AG04450 (cell line): ENCODE measurements around the gene LDB3. TPM values are rescaled to one million over a fixed set of nuclear protein-coding genes. Genes with fewer than 3 reads are reported as not detected.

Experiments
- CTCF ChIA-PET: fragments of 300-600, 350-600 bp; formaldehyde crosslinking; extraction: SDS; loops from one replicate; lab custom pipeline; 2022; ENCODE audit warnings: antibody characterized with exemption, inconsistent platforms; lab: Charles Lee
- POLR2A ChIA-PET: fragments of 350-600 bp; formaldehyde crosslinking; extraction: SDS; loops from one replicate; lab custom pipeline; 2021; ENCODE audit warnings: antibody characterized with exemption, inconsistent platforms; lab: Yijun Ruan, JAX
- DNase-seq: peaks from one replicate; pipeline ENCODE4 v3.0.0-alpha.2; 2011; ENCODE audit warnings: low read depth, low spot score
- H3K27ac ChIP-seq: one replicate; pipeline ENCODE4 v1.5.1; 2012; ENCODE audit warnings: low read depth, low read length, control low read depth
- H3K27me3 ChIP-seq: one replicate; pipeline ENCODE4 v1.6.0; 2012; ENCODE audit warnings: low read length; ENCODE audit not compliant: control insufficient read depth, insufficient read depth
- H3K4me3 ChIP-seq: 2 replicates; pipeline ENCODE4 v1.5.1; 2011; ENCODE audit warnings: mild to moderate bottlenecking, low read depth, low read length, control low read depth
- H3K9me3 ChIP-seq: 2 replicates; pipeline ENCODE4 v1.5.1; 2012; ENCODE audit warnings: low read length; ENCODE audit not compliant: control insufficient read depth, insufficient read depth
- CTCF ChIP-seq: IDR thresholded peaks from 2 replicates; pipeline ENCODE4 v1.5.1; 2011; ENCODE audit warnings: low read depth, low read length, control low read depth, inconsistent platforms
- polyA plus RNA-seq: library from polyadenylated mRNA; depleted of rRNA; stranded (reverse); fragments of >200 nt; gene quantifications from 2 replicates; pipeline ENCODE4 v1.2.3, GENCODE V29; 2011

LDB3 gene
- polyA plus RNA-seq, 1 experiment = 0.46 TPM

GRCh38 chr10:86690657-86691084 is 22.4 kb downstream of the LDB3 start:
- H3K4me3 ChIP-seq = no peak overlapping the region
- DNase-seq = no peak
- H3K27ac ChIP-seq = no peak overlapping the region
- peaks cover 4% of the 10 kb centered on the region; the same call in 1 of the 2 replicates for H3K9me3 ChIP-seq
- no peak for TF ChIP-seq CTCF
- no peaks in the 10 kb centered on the region for H3K27me3 ChIP-seq
- ChIA-PET POLR2A (no interaction called here), CTCF (interaction anchor here (0.6 kb wide), 1 partner anchor 249 kb away, joined by 3 read pairs; no protein-coding TSS in a partner anchor)

GRCh38 chr10:86691333-86692022 is 23.2 kb downstream of the LDB3 start:
- DNase-seq = no peak
- H3K4me3 ChIP-seq = no peak overlapping the region
- peaks cover 2% of the 10 kb centered on the region for H3K27me3 ChIP-seq
- peaks cover 4% of the 10 kb centered on the region; the same call in 1 of the 2 replicates for H3K9me3 ChIP-seq
- ChIA-PET CTCF (interaction anchor here (0.6 to 4.6 kb wide), 3 partner anchors 209 to 248 kb away, joined by 3 to 72 read pairs (median 41); no protein-coding TSS in a partner anchor), POLR2A (no interaction called here)
- TF ChIP-seq CTCF = no peak
- H3K27ac ChIP-seq = no peak overlapping the region

- Histone ChIP-seq H3K4me3 (no peak overlapping the region), H3K9me3 (peaks cover 1% of the 10 kb centered on the region; the same call in 1 of the 2 replicates), H3K27me3 (peaks cover 2% of the 10 kb centered on the region), H3K27ac (no peak overlapping the region)
- CTCF ChIA-PET = interaction anchor here (1.5 to 4.6 kb wide), 3 partner anchors 9 to 246 kb away, joined by 3 to 72 read pairs (median 41); no protein-coding TSS in a partner anchor
- no peak for DNase-seq
- POLR2A ChIA-PET = no interaction called here
- TF ChIP-seq CTCF = no peak
These were observed 23.8 kb downstream of the LDB3 start for GRCh38 chr10:86692023-86692514.

- Histone ChIP-seq H3K4me3 (no peak overlapping the region), H3K27me3 (peaks cover 2% of the 10 kb centered on the region), H3K27ac (no peak overlapping the region), H3K9me3 (no peaks in the 10 kb centered on the region)
- CTCF ChIA-PET = interaction anchor here (0.6 to 4.6 kb wide), 18 partner anchors 10 to 268 kb away, joined by 3 to 72 read pairs (median 4); partner anchors contain the start of gene LDB3
- no peak for DNase-seq
- POLR2A ChIA-PET = interaction anchor here (0.9 kb wide), 1 partner anchor 208 kb away, joined by 3 read pairs; no protein-coding TSS in a partner anchor
- no peak for TF ChIP-seq CTCF
These were observed 24.4 kb downstream of the LDB3 start for GRCh38 chr10:86692664-86693063.

- H3K4me3 ChIP-seq = no peak overlapping the region
- no peak for TF ChIP-seq CTCF
- no peak overlapping the region for H3K27ac ChIP-seq
- H3K9me3 ChIP-seq = no peaks in the 10 kb centered on the region
- H3K27me3 ChIP-seq = peaks cover 2% of the 10 kb centered on the region
- ChIA-PET POLR2A (interaction anchor here (0.9 kb wide), 1 partner anchor 207 kb away, joined by 3 read pairs; no protein-coding TSS in a partner anchor), CTCF (interaction anchor here (0.6 to 4.6 kb wide), 32 partner anchors 9 to 273 kb away, joined by 3 to 72 read pairs (median 4); partner anchors contain the start of gene LDB3)
- no peak for DNase-seq
These were observed 25.0 kb downstream of the LDB3 start for GRCh38 chr10:86693275-86693674.
